HEK293 (cell line): Measurements from ENCODE around the gene GPR22.

ENCODE experiments used
- CTCF ChIP-seq: fragments of 450-650 bp; formaldehyde crosslinking; IDR thresholded peaks from 2 replicates; pipeline ENCODE4 v1.5.1; 2016; ENCODE audit warnings: missing biosample characterization, missing genetic modification characterization
- PRDM1 ChIP-seq: fragments of 450-650 bp; formaldehyde crosslinking; IDR thresholded peaks from 2 replicates; pipeline ENCODE4; 2016; ENCODE audit warnings: missing biosample characterization, missing genetic modification characterization
- ZBTB1 ChIP-seq: fragments of 450-650 bp; formaldehyde crosslinking; IDR thresholded peaks from 2 replicates; pipeline ENCODE4 v1.5.1; 2016; ENCODE audit warnings: missing biosample characterization, missing genetic modification characterization
- ZFP69B ChIP-seq: fragments of 450-650 bp; formaldehyde crosslinking; IDR thresholded peaks from 2 replicates; pipeline ENCODE4 v1.5.1; 2016; ENCODE audit warnings: missing biosample characterization, missing genetic modification characterization
- ZNF274 ChIP-seq, 2 experiments: fragments of 200-500 bp in 1 of 2; fragments of 450-650 bp in 1 of 2; sonication (Bioruptor generic) in 1 of 2; formaldehyde crosslinking in 1 of 2; IDR thresholded peaks; 2 replicates each; pipeline versions ENCODE4 v1.5.1 to v1.6.1; 2014 to 2016; ENCODE audit warnings: borderline replicate concordance in 1 of 2, inconsistent platforms in 1 of 2, low read length in 1 of 2, missing biosample characterization in 1 of 2, missing genetic modification characterization in 1 of 2
- ZNF354C ChIP-seq: fragments of 450-650 bp; formaldehyde crosslinking; IDR thresholded peaks from 2 replicates; pipeline ENCODE4 v1.5.1; 2016; ENCODE audit warnings: missing biosample characterization, missing genetic modification characterization, low read depth, borderline replicate concordance
- ZNF639 ChIP-seq: fragments of 450-650 bp; formaldehyde crosslinking; IDR thresholded peaks from 2 replicates; pipeline ENCODE4 v1.5.1; 2016; ENCODE audit warnings: missing biosample characterization, missing genetic modification characterization
- TF ChIP-seq, protein P1 (sequence below): fragments of 450-650 bp; formaldehyde crosslinking; IDR thresholded peaks from 2 replicates; pipeline ENCODE4 v1.5.1; 2016; ENCODE audit warnings: missing biosample characterization, missing genetic modification characterization
- TF ChIP-seq, protein P2 (sequence below): fragments of 450-650 bp; formaldehyde crosslinking; IDR thresholded peaks from 2 replicates; pipeline ENCODE4 v1.5.1; 2016; ENCODE audit warnings: missing biosample characterization, missing genetic modification characterization

GRCh38 chr7:107450970-107451369 lies 18.9 kb upstream of the GPR22 start:
- TF ChIP-seq CTCF (tag by site-specific recombination): no peak
- TF ChIP-seq, protein P1, sequence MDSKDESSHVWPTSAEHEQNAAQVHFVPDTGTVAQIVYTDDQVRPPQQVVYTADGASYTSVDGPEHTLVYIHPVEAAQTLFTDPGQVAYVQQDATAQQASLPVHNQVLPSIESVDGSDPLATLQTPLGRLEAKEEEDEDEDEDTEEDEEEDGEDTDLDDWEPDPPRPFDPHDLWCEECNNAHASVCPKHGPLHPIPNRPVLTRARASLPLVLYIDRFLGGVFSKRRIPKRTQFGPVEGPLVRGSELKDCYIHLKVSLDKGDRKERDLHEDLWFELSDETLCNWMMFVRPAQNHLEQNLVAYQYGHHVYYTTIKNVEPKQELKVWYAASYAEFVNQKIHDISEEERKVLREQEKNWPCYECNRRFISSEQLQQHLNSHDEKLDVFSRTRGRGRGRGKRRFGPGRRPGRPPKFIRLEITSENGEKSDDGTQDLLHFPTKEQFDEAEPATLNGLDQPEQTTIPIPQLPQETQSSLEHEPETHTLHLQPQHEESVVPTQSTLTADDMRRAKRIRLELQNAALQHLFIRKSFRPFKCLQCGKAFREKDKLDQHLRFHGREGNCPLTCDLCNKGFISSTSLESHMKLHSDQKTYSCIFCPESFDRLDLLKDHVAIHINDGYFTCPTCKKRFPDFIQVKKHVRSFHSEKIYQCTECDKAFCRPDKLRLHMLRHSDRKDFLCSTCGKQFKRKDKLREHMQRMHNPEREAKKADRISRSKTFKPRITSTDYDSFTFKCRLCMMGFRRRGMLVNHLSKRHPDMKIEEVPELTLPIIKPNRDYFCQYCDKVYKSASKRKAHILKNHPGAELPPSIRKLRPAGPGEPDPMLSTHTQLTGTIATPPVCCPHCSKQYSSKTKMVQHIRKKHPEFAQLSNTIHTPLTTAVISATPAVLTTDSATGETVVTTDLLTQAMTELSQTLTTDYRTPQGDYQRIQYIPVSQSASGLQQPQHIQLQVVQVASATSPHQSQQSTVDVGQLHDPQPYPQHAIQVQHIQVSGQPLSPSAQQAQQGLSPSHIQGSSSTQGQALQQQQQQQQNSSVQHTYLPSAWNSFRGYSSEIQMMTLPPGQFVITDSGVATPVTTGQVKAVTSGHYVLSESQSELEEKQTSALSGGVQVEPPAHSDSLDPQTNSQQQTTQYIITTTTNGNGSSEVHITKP (tag by site-specific recombination): no peak
- TF ChIP-seq ZNF274 (IDR thresholded peaks at IDR 0.05; ENCODE audit: low read length): no peak
- no peak for TF ChIP-seq ZNF274 (tag by site-specific recombination; IDR thresholded peaks at IDR 0.05; ENCODE audit: borderline replicate concordance)
- TF ChIP-seq PRDM1: no peak
- no peak for TF ChIP-seq ZNF639 (tag by site-specific recombination)
- no peak for TF ChIP-seq ZBTB1 (tag by site-specific recombination)
- no peak for TF ChIP-seq ZNF354C (tag by site-specific recombination)
- no peak for TF ChIP-seq ZFP69B (tag by site-specific recombination)
- TF ChIP-seq, protein P2, sequence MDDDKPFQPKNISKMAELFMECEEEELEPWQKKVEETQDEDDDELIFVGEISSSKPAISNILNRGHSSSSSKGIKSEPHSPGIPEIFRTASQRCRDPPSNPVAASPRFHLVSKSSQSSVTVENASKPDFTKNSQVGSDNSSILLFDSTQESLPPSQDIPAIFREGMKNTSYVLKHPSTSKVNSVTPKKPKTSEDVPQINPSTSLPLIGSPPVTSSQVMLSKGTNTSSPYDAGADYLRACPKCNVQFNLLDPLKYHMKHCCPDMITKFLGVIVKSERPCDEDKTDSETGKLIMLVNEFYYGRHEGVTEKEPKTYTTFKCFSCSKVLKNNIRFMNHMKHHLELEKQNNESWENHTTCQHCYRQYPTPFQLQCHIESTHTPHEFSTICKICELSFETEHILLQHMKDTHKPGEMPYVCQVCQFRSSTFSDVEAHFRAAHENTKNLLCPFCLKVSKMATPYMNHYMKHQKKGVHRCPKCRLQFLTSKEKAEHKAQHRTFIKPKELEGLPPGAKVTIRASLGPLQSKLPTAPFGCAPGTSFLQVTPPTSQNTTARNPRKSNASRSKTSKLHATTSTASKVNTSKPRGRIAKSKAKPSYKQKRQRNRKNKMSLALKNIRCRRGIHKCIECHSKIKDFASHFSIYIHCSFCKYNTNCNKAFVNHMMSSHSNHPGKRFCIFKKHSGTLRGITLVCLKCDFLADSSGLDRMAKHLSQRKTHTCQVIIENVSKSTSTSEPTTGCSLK (tag by site-specific recombination): no peak
